ENCODE measurements around the gene DLG2. TPM values are rescaled to one million over a fixed set of nuclear protein-coding genes. Genes with fewer than 3 reads are reported as not detected.

The DLG2 gene
- total RNA-seq, 4 donors from 2014 or later = 7.3 to 14.1 (median 11.1) TPM

DNA sequence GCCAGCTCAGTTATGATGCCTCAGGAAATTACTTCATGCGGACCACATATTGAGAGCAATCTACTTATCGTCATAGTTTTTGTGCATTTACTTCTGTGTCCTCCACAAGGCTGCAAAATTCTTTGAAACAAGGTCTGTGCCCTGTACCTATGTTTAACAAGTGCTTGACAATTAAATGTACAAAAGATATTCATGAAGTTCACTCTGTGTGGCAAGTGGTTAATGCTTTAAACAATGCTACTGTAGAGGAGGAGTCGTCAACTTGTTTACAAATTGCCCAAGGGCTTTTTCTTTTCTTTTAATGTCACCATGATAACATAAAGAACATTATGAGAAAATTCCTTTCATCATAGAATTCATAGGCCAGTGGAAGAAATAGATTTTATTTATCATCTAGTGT is 1469.5 kb downstream of the DLG2 start:
- intact Hi-C loops (cut with DNase I) = no loop called here
- H3K27me3 ChIP-seq = no peaks in the 10 kb centered on the region
- no peak overlapping the region for H3K27ac ChIP-seq (replicated peaks in 1 of 4)
- no peaks in the 10 kb centered on the region for H3K9me3 ChIP-seq
- no peak for DNase-seq (ENCODE audit: extremely low spot score)
- no peaks in the 10 kb centered on the region for H3K36me3 ChIP-seq
- H3K4me3 ChIP-seq = no peak overlapping the region
- no peaks in the 10 kb centered on the region for H3K4me1 ChIP-seq
- 93% methylated on average over 3 of the region's 3 CpGs for WGBS
- TF ChIP-seq, protein P1, sequence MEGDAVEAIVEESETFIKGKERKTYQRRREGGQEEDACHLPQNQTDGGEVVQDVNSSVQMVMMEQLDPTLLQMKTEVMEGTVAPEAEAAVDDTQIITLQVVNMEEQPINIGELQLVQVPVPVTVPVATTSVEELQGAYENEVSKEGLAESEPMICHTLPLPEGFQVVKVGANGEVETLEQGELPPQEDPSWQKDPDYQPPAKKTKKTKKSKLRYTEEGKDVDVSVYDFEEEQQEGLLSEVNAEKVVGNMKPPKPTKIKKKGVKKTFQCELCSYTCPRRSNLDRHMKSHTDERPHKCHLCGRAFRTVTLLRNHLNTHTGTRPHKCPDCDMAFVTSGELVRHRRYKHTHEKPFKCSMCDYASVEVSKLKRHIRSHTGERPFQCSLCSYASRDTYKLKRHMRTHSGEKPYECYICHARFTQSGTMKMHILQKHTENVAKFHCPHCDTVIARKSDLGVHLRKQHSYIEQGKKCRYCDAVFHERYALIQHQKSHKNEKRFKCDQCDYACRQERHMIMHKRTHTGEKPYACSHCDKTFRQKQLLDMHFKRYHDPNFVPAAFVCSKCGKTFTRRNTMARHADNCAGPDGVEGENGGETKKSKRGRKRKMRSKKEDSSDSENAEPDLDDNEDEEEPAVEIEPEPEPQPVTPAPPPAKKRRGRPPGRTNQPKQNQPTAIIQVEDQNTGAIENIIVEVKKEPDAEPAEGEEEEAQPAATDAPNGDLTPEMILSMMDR (IDR thresholded peaks at IDR 0.05) = no peak
- TF ChIP-seq EP300 (IDR thresholded peaks at IDR 0.05) (no peak), POLR2A (IDR thresholded peaks at IDR 0.05; ENCODE audit: low read depth) (no peak), POLR2AphosphoS5 (IDR thresholded peaks at IDR 0.05) (no peak)

DNA sequence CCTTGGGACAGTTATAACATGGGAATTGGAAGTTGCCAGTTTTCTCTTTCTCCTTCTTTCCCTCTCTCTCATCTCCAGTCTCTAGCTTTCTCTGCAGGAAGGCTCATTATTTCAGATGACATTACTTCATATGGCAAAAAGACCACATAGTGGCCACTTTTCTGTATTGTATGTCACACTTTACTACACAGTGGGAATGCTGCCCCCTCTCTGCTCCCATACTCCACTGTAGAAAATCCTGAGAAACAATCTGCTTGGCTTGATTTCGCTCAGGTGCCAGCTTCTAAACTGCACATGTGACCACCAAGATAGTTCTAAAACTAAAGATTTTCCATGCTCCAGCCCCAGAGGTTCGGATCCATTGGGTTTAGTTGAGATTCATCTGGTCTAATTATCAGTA is 1480.3 kb downstream of the DLG2 start:
- Histone ChIP-seq H3K27ac (replicated peaks in 1 of 4) (no peak overlapping the region), H3K4me3 (no peak overlapping the region), H3K4me1 (peaks cover 0 to 9% (median 6%) of the 10 kb centered on the region in 4 donors), H3K36me3 (no peaks in the 10 kb centered on the region), H3K27me3 (no peaks in the 10 kb centered on the region), H3K9me3 (no peaks in the 10 kb centered on the region)
- WGBS = 92% methylated on average over 2 of the region's 2 CpGs
- intact Hi-C loops (cut with DNase I) = no loop called here
- DNase-seq (ENCODE audit: extremely low spot score) = no peak
- TF ChIP-seq POLR2A (IDR thresholded peaks at IDR 0.05; ENCODE audit: low read depth) (no peak), EP300 (IDR thresholded peaks at IDR 0.05) (no peak), POLR2AphosphoS5 (IDR thresholded peaks at IDR 0.05) (no peak)
- TF ChIP-seq, protein P1 (IDR thresholded peaks at IDR 0.05) = no peak

DNA sequence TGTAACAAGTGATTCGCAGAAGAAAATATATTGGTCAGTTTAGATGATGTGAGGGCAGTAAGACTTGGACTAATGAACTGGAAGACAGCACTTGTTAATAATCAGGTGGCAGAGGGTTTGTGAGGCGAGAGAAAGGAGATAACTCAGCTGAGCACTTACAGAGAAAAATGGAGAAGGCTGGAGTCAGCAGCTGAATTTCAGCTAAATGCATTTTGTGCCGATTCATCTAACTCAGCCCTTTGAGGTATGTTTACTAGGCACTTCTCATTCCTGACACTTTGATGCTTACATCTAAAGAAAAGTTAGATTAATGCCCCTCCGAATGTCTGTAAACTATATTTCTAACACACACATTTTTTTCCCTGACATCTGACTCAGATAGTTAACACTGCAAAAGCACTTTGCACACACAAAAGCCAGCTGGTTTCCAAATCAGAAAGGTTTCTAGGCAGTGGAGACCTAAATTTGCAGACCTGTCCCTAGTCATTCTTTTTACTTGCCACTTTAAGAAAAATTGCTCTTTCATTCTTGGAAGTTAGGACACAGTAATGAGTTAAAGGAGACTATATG is 1481.4 kb downstream of the DLG2 start:
- no peak for TF ChIP-seq POLR2A (IDR thresholded peaks at IDR 0.05; ENCODE audit: low read depth)
- TF ChIP-seq EP300 (IDR thresholded peaks at IDR 0.05) = no peak
- TF ChIP-seq POLR2AphosphoS5 (IDR thresholded peaks at IDR 0.05) = no peak
- TF ChIP-seq, protein P1 (IDR thresholded peaks at IDR 0.05) = no peak
- WGBS = 50% methylated on average over 4 of the region's 4 CpGs
- Histone ChIP-seq H3K36me3 (no peaks in the 10 kb centered on the region), H3K4me1 (peaks cover 0 to 9% (median 6%) of the 10 kb centered on the region in 4 donors), H3K9me3 (no peaks in the 10 kb centered on the region), H3K27ac (replicated peaks in 1 of 4) (no peak overlapping the region), H3K4me3 (no peak overlapping the region), H3K27me3 (no peaks in the 10 kb centered on the region)
- intact Hi-C loops (cut with DNase I) = no loop called here
- no peak for DNase-seq (ENCODE audit: extremely low spot score)

DNA sequence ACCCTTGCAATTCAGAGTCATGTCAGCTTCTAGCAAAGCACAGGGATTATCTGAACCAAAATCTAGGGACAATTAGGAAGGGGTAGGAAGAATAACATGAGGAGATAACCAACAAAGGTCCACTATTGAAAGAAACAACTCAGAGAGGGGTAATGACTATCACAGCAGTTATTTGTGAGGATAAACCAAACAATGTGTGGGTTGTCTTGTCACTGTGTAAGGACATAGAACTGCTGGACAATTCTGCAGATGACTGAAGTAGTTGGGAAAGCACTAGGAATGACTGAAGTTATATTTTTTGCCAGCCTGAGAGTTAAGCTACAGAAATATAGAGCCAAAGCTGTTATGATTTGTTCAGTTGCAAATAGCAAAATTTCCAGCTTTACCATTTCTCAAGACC is 1482.6 kb downstream of the DLG2 start:
- no peaks in the 10 kb centered on the region for H3K36me3 ChIP-seq
- no peak overlapping the region for H3K27ac ChIP-seq (replicated peaks in 1 of 4)
- intact Hi-C loops (cut with DNase I) = no loop called here
- no peak for TF ChIP-seq POLR2A (IDR thresholded peaks at IDR 0.05; ENCODE audit: low read depth)
- no peak for DNase-seq (ENCODE audit: extremely low spot score)
- H3K27me3 ChIP-seq = no peaks in the 10 kb centered on the region
- peaks cover 0 to 9% (median 6%) of the 10 kb centered on the region in 4 donors for H3K4me1 ChIP-seq
- no peaks in the 10 kb centered on the region for H3K9me3 ChIP-seq
- no peak overlapping the region for H3K4me3 ChIP-seq

DNA sequence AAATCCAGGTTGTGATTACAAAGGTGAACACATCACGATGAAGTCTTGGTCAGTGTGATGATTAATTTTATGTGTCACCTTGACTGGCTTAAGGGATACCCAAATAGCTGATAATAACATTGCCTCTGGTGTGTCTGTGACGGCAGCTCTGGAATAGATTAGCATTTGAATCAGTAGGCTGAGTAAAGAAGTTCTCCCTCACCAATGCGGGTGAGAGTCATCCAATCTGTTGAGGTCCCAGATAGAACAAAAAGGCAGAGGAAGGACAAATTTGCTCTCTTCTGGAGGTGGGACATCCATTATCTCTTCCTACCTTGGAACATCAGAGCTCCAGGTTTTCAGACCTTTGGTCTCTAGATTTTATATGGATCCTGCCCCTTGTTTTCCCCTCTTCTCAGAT is 1484.7 kb downstream of the DLG2 start:
- 96% methylated on average over 3 of the region's 3 CpGs for WGBS
- TF ChIP-seq, protein P1 (IDR thresholded peaks at IDR 0.05) = no peak
- TF ChIP-seq POLR2AphosphoS5 (IDR thresholded peaks at IDR 0.05) = no peak

More for the DNA sequence above, 1484.7 kb downstream of the DLG2 start:
- no peak for DNase-seq (ENCODE audit: extremely low spot score)
- Histone ChIP-seq H3K27me3 (no peaks in the 10 kb centered on the region), H3K4me3 (no peak overlapping the region), H3K9me3 (no peaks in the 10 kb centered on the region), H3K4me1 (peaks cover 0 to 9% (median 6%) of the 10 kb centered on the region in 4 donors), H3K36me3 (no peaks in the 10 kb centered on the region), H3K27ac (replicated peaks in 1 of 4) (no peak overlapping the region)
- intact Hi-C loops (cut with DNase I) = no loop called here
